ENCODE data around the gene CMYA5.

GRCh38 chr5:79809743-79810142 lies 120.1 kb downstream of the CMYA5 start:
- TF ChIP-seq CTCF (IDR thresholded peaks at IDR 0.05) (no peak), POLR2A (IDR thresholded peaks at IDR 0.05) (no peak), POLR2AphosphoS5 (IDR thresholded peaks at IDR 0.05) (no peak)
